Measurements from ENCODE around the gene SCAMP2. TPM values are rescaled to one million over a fixed set of nuclear protein-coding genes. Genes with fewer than 3 reads are reported as not detected.

The SCAMP2 gene
- total and polyA plus RNA-seq, 9 donors = 17.3 to 74.5 (median 54.2) TPM

DNA sequence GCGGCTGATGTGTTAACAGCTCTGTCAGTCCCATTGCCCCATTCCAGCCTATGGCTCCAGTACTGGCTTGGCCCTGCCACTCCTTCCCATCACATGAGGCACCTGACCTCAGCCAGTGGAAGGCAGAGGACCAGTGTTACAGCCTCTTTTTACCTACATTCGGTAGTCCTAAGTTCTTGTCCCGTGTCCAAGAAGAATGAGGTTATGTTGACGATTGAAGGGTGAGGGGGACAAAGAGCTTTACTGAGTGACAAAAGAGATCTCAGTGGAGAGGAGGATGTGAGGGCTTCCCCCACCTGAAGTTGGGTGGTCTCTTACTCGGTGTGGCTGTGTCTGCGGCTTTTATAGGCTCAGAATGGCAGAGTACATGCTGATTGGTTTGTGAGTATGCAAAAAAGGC, 9.4 kb upstream of the SCAMP2 start:
- no peak overlapping the region for H3K4me3 ChIP-seq (ENCODE audit: low read length)
- WGBS (ENCODE audit: insufficient coverage) = 89% methylated on average over 4 of the region's 6 CpGs

DNA sequence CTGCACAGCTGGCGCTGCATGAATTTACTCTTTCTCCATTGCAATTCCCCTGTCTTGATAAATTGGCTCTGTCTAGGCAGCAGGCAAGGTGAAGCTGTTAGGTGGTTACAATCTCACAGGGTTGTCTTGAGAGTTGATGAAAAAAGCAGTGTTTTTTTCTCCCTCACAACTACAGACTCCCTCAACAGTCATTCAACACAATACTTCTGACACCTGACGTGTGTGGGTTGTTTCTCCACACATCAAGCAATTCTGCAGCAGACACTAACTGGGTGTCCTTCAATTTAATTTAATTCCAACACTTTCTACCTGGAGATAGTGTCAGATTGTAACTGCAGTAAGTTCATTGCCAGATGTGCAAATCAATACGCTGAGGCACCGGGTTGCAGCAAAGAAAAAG, 5.1 kb upstream of the SCAMP2 start:
- Histone ChIP-seq H3K27me3 (ENCODE audit: control insufficient read depth, insufficient read depth, low read length) (no peaks in the 10 kb centered on the region), H3K4me3 (ENCODE audit: low read length) (no peak overlapping the region), H3K36me3 (ENCODE audit: control insufficient read depth, insufficient read depth, low read length) (no peaks in the 10 kb centered on the region), H3K9me3 (replicated peaks; ENCODE audit: control insufficient read depth, low read depth, low read length) (peaks cover 2% of the 10 kb centered on the region), H3K4me1 (ENCODE audit: control insufficient read depth, insufficient read depth, low read length) (peaks cover 3% of the 10 kb centered on the region), H3K27ac (ENCODE audit: low read length) (no peak overlapping the region)
- DNase-seq = no peak
- no CpG with 5 or more reads among the region's 4 CpGs for WGBS (ENCODE audit: insufficient coverage)

More for the DNA sequence above, 9.4 kb upstream of the SCAMP2 start:
- H3K36me3 ChIP-seq (ENCODE audit: control insufficient read depth, insufficient read depth, low read length) = no peaks in the 10 kb centered on the region
- peaks cover 2% of the 10 kb centered on the region for H3K9me3 ChIP-seq (replicated peaks; ENCODE audit: control insufficient read depth, low read depth, low read length)
- H3K4me1 ChIP-seq (ENCODE audit: control insufficient read depth, insufficient read depth, low read length) = no peaks in the 10 kb centered on the region
- DNase-seq = no peak
- H3K27me3 ChIP-seq (ENCODE audit: control insufficient read depth, insufficient read depth, low read length) = no peaks in the 10 kb centered on the region
- H3K27ac ChIP-seq (ENCODE audit: low read length) = no peak overlapping the region

DNA sequence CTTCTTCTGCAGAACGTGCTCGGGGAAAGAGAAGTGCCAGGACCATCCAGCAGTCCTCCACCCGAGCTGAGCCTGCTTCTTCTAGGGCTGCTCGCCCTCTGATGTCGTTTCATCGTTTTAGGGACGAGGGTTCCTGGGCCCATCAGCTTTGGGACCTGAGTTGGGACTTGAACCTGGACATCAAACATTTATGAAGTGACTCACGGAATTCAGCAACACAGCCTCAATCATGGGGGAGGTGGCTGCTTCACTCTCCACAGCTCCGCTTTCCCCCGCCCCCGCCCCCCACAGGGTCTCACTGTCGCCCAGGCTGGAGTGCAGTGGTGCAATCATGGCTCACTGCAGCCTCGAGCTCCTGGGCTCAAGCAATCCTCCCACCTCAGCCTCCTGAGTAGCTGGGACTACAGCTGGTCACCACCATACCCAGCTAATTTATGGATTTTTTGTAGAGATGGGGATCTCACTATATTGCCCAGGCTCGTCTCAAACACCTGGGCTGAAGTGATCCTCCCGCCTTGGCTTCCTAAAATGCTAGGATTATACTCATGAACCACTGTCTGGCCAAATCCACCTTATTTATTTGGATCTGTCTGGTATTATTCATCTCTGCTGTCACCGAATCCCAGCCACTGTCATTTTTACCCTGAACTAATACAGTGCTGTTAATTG, 725 bp upstream of the SCAMP2 start:
- H3K27ac ChIP-seq (ENCODE audit: low read length) = peak overlapping the region; percentile 52
- 19% methylated on average over 12 of the region's 16 CpGs for WGBS (ENCODE audit: insufficient coverage)
- DNase-seq = no peak
- no peaks in the 10 kb centered on the region for H3K9me3 ChIP-seq (replicated peaks; ENCODE audit: control insufficient read depth, low read depth, low read length)
- H3K36me3 ChIP-seq (ENCODE audit: control insufficient read depth, insufficient read depth, low read length) = peaks cover 7% of the 10 kb centered on the region
- H3K27me3 ChIP-seq (ENCODE audit: control insufficient read depth, insufficient read depth, low read length) = no peaks in the 10 kb centered on the region
- peak overlapping the region; percentile 81 for H3K4me3 ChIP-seq (ENCODE audit: low read length)
- peaks cover 30% of the 10 kb centered on the region for H3K4me1 ChIP-seq (ENCODE audit: control insufficient read depth, insufficient read depth, low read length)

GRCh38 chr15:74872702-74873035, 496 bp downstream of the SCAMP2 start:
- no peak for DNase-seq
- 0% methylated on average over 9 of the region's 11 CpGs for WGBS (ENCODE audit: insufficient coverage)
- H3K4me1 ChIP-seq (ENCODE audit: control insufficient read depth, insufficient read depth, low read length) = peaks cover 40% of the 10 kb centered on the region
- H3K9me3 ChIP-seq (replicated peaks; ENCODE audit: control insufficient read depth, low read depth, low read length) = no peaks in the 10 kb centered on the region
- H3K27me3 ChIP-seq (ENCODE audit: control insufficient read depth, insufficient read depth, low read length) = no peaks in the 10 kb centered on the region
- peak overlapping the region; percentile 81 for H3K4me3 ChIP-seq (ENCODE audit: low read length)
- peak overlapping the region; percentile 96 for H3K27ac ChIP-seq (ENCODE audit: low read length)
- peaks cover 13% of the 10 kb centered on the region for H3K36me3 ChIP-seq (ENCODE audit: control insufficient read depth, insufficient read depth, low read length)

DNA sequence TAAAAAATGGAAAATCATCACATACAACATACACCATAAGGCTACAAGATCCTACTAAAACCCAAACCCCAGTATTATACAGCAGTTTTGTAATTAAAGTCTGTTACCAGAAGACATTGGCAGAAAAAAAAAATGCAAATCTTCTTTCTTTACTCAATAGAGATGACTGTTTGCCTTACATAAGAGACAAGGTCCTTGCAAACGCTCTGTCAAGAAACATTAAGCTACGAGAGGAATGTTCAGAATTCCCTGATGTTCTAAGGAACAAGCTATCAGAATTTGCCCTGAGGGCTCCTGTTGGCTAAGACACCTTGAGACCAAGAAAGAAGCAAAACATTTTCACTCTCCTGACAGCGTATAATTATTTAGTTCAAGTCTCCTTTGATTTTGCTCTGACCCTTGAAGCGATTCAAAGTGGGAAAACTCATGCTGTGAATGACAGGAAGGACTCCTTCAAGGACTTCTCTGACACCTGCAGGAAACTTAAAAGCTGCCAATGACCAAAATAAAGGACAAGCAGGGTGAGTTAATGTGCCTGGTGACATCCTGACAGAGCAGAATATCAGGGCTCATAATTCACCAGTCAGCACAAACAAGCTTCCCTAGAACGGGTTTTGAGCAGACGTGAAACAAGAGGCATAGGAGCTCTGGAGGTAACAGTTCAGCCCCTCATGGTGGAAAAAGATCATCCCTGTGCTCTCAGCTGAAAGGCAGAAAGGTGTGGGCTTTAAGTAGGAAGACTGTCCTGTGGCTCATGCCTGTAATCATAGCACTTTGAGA, 2.5 kb downstream of the SCAMP2 start:
- H3K27me3 ChIP-seq (ENCODE audit: control insufficient read depth, insufficient read depth, low read length) = no peaks in the 10 kb centered on the region
- H3K36me3 ChIP-seq (ENCODE audit: control insufficient read depth, insufficient read depth, low read length) = peaks cover 17% of the 10 kb centered on the region
- H3K27ac ChIP-seq (ENCODE audit: low read length) = peak overlapping the region; percentile 83
- peak; percentile 47 for DNase-seq
- peaks cover 46% of the 10 kb centered on the region for H3K4me1 ChIP-seq (ENCODE audit: control insufficient read depth, insufficient read depth, low read length)
- WGBS (ENCODE audit: insufficient coverage) = 33% methylated on average over 3 of the region's 6 CpGs
- H3K4me3 ChIP-seq (ENCODE audit: low read length) = no peak overlapping the region
- H3K9me3 ChIP-seq (replicated peaks; ENCODE audit: control insufficient read depth, low read depth, low read length) = no peaks in the 10 kb centered on the region

DNA sequence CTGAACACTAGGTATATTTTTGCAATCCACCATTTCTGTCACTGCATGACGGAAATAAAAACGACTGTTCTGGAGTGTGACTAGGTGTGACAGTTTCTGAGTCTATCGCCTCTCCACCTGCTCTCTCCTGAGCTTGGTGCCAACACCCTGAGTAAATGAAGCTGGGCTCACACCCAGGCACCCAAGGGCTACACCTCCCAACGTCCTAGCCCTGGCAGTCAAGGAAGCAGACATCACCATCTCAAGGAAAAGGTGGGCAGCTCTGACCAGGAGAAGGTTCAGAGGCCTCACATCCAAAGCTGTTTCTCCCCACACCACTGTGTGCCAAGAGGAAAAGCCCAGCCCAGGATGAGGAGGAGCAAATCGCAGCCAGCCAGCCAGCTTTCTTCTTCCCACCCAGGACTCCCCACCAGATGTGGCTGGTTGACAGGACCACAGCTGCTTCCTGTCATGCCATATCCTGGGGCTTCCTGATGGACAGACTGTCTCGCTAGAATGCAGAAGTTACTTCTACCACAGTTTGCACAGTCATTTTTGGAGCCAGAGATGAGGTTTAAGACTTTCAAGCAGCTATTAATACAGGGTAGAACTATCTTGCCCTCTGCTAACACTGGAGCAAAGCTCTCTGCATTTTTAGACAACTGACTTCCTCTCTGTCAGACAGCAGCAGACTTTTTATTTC, 3.3 kb downstream of the SCAMP2 start:
- DNase-seq = peak; percentile 86
- Histone ChIP-seq H3K27ac (ENCODE audit: low read length) (peak overlapping the region; percentile 83), H3K27me3 (ENCODE audit: control insufficient read depth, insufficient read depth, low read length) (no peaks in the 10 kb centered on the region), H3K9me3 (replicated peaks; ENCODE audit: control insufficient read depth, low read depth, low read length) (no peaks in the 10 kb centered on the region), H3K4me1 (ENCODE audit: control insufficient read depth, insufficient read depth, low read length) (peaks cover 46% of the 10 kb centered on the region), H3K4me3 (ENCODE audit: low read length) (peak overlapping the region; percentile 3), H3K36me3 (ENCODE audit: control insufficient read depth, insufficient read depth, low read length) (peaks cover 17% of the 10 kb centered on the region)
- 43% methylated on average over 1 of the region's 6 CpGs for WGBS (ENCODE audit: insufficient coverage)

- Histone ChIP-seq H3K36me3 (ENCODE audit: control insufficient read depth, insufficient read depth, low read length) (peaks cover 19% of the 10 kb centered on the region), H3K4me1 (ENCODE audit: control insufficient read depth, insufficient read depth, low read length) (peaks cover 46% of the 10 kb centered on the region), H3K27ac (ENCODE audit: low read length) (peak overlapping the region; percentile 83), H3K4me3 (ENCODE audit: low read length) (no peak overlapping the region), H3K27me3 (ENCODE audit: control insufficient read depth, insufficient read depth, low read length) (no peaks in the 10 kb centered on the region), H3K9me3 (replicated peaks; ENCODE audit: control insufficient read depth, low read depth, low read length) (no peaks in the 10 kb centered on the region)
- no peak for DNase-seq
Measured at GRCh38 chr15:74869372-74869725, 3.8 kb downstream of the SCAMP2 start.

DNA sequence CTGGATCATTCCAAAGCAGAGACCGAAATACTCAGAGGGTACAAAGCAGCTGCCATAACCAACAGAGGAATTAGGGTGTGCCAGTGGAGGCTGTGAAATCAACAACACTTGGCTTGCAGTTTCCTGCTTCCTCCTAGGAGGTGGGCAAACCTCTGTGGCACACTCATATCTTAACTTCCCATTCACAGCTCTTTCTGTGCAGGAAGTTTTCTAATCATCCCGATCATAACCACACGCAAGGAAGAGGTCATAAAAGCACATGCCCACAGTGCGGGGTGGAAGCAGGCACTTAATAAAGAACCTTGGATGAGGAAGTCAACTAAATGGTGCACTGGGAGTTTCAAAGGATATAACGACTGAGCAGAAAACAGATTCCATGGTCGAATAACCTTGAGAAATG, 5.1 kb downstream of the SCAMP2 start:
- Histone ChIP-seq H3K4me3 (ENCODE audit: low read length) (no peak overlapping the region), H3K36me3 (ENCODE audit: control insufficient read depth, insufficient read depth, low read length) (peaks cover 22% of the 10 kb centered on the region), H3K9me3 (replicated peaks; ENCODE audit: control insufficient read depth, low read depth, low read length) (no peaks in the 10 kb centered on the region), H3K4me1 (ENCODE audit: control insufficient read depth, insufficient read depth, low read length) (peaks cover 43% of the 10 kb centered on the region), H3K27me3 (ENCODE audit: control insufficient read depth, insufficient read depth, low read length) (no peaks in the 10 kb centered on the region), H3K27ac (ENCODE audit: low read length) (peak overlapping the region; percentile 68)
- peak; percentile 75 for DNase-seq
- WGBS (ENCODE audit: insufficient coverage) = 45% methylated on average over 3 of the region's 6 CpGs

DNA sequence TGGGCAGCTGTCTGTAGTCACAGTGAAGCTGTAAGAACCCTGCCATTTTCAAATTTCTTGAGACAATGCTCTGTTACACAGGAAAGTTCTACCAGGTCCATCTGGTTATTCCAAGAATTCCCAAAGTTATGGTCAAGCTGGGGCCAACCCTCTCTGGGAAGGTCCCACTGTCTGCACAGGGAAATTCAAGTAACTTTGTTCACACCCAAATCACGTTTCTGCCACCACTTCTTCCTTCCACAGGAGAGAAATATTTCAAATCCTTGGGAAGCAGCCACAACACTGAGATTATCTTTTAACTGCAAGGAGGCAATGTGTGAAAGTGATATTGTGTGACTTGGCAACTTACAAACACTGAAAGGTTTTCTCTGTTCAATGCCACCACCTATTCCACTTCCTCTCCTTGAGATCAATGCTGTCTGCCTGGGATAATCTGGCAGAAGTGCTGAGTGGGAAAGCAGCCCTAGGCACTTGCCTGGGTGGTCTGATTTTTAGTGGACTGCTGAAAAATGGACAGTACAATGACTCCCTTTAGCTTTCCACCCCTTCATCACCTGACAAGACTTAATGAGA, 5.6 kb downstream of the SCAMP2 start:
- DNase-seq = no peak
- Histone ChIP-seq H3K4me3 (ENCODE audit: low read length) (no peak overlapping the region), H3K27me3 (ENCODE audit: control insufficient read depth, insufficient read depth, low read length) (no peaks in the 10 kb centered on the region), H3K36me3 (ENCODE audit: control insufficient read depth, insufficient read depth, low read length) (peaks cover 22% of the 10 kb centered on the region), H3K4me1 (ENCODE audit: control insufficient read depth, insufficient read depth, low read length) (peaks cover 41% of the 10 kb centered on the region), H3K27ac (ENCODE audit: low read length) (peak overlapping the region; percentile 68), H3K9me3 (replicated peaks; ENCODE audit: control insufficient read depth, low read depth, low read length) (no peaks in the 10 kb centered on the region)
- WGBS (ENCODE audit: insufficient coverage) = 20% methylated on average over 1 of the region's 1 CpG

- no peak overlapping the region for H3K27ac ChIP-seq (ENCODE audit: low read length)
- H3K27me3 ChIP-seq (ENCODE audit: control insufficient read depth, insufficient read depth, low read length) = no peaks in the 10 kb centered on the region
- H3K4me3 ChIP-seq (ENCODE audit: low read length) = no peak overlapping the region
- 78% methylated on average over 5 of the region's 6 CpGs for WGBS (ENCODE audit: insufficient coverage)
- no peak for DNase-seq
- H3K9me3 ChIP-seq (replicated peaks; ENCODE audit: control insufficient read depth, low read depth, low read length) = no peaks in the 10 kb centered on the region
- H3K4me1 ChIP-seq (ENCODE audit: control insufficient read depth, insufficient read depth, low read length) = peaks cover 32% of the 10 kb centered on the region
- peaks cover 21% of the 10 kb centered on the region for H3K36me3 ChIP-seq (ENCODE audit: control insufficient read depth, insufficient read depth, low read length)
Measured at GRCh38 chr15:74866090-74866489, 7.1 kb downstream of the SCAMP2 start.

All from muscle of leg (tissue), 11 donors.